CD8-positive, alpha-beta memory T cell (primary cell): ENCODE data around the gene TAS2R60. TPM values are rescaled to one million over a fixed set of nuclear protein-coding genes. Genes with fewer than 3 reads are reported as not detected.

Experiments used
- CTCF ChIA-PET: fragments of 350-600 bp; sonication (Branson Sonifier 250); formaldehyde crosslinking; loops from one replicate; lab custom pipeline; 2021; ENCODE audit warnings: antibody characterized with exemption; lab: Charles Lee
- POLR2A ChIA-PET: fragments of 350-600 bp; sonication (Branson Sonifier 250); formaldehyde crosslinking; loops from one replicate; lab custom pipeline; 2021; ENCODE audit warnings: antibody characterized with exemption; lab: Charles Lee
- DNase-seq, 5 donors: peaks; one replicate each; pipeline versions ENCODE4 v3.0.0 to v3.0.0-alpha.2; 2020 to 2022; ENCODE audit warnings: mixed read lengths in 1 of 5
- H3K27ac ChIP-seq: one replicate; pipeline ENCODE4 v1.7.0; 2013; ENCODE audit warnings: low read depth, mild to moderate bottlenecking, low read length, moderate library complexity
- H3K27me3 ChIP-seq: 2 replicates; pipeline ENCODE4 v1.7.0; 2013; ENCODE audit warnings: low read length, mild to moderate bottlenecking; ENCODE audit not compliant: insufficient read depth, poor library complexity, severe bottlenecking
- H3K36me3 ChIP-seq: 2 replicates; pipeline ENCODE4 v1.7.0; 2013; ENCODE audit warnings: mild to moderate bottlenecking, low read length, moderate library complexity; ENCODE audit not compliant: insufficient read depth
- H3K4me1 ChIP-seq: 2 replicates; pipeline ENCODE4 v1.7.0; 2013; ENCODE audit warnings: mild to moderate bottlenecking, low read length, moderate library complexity; ENCODE audit not compliant: insufficient read depth
- H3K4me3 ChIP-seq: 2 replicates; pipeline ENCODE4 v1.7.0; 2013; ENCODE audit warnings: mild to moderate bottlenecking, low read length
- H3K9me3 ChIP-seq: 2 replicates; pipeline ENCODE4 v1.7.0; 2013; ENCODE audit warnings: mild to moderate bottlenecking, low read length
- H3K27ac Mint-ChIP-seq, 8 donors: one replicate each; pipeline ENCODE4 v1.8.0; 2020 to 2021; ENCODE audit warnings: mixed read lengths in 8 of 8, mild to moderate bottlenecking in 6 of 8, inconsistent platforms in 3 of 8, moderate library complexity in 3 of 8
- H3K27me3 Mint-ChIP-seq, 2 donors: one replicate each; pipeline ENCODE4 v1.8.0; 2020 to 2021; ENCODE audit warnings: mixed read lengths in 2 of 2, mild to moderate bottlenecking in 1 of 2, moderate library complexity in 1 of 2
- H3K36me3 Mint-ChIP-seq, 3 donors: one replicate each; pipeline ENCODE4 v1.8.0; 2020 to 2021; ENCODE audit warnings: mixed read lengths in 3 of 3, inconsistent platforms in 1 of 3, mild to moderate bottlenecking in 1 of 3
- H3K4me1 Mint-ChIP-seq, 3 donors: one replicate each; pipeline ENCODE4 v1.8.0; 2020 to 2021; ENCODE audit warnings: mixed read lengths in 3 of 3, inconsistent platforms in 1 of 3, mild to moderate bottlenecking in 1 of 3
- H3K4me3 Mint-ChIP-seq, 7 donors: one replicate each; pipeline ENCODE4 v1.8.0; 2020 to 2021; ENCODE audit warnings: mixed read lengths in 7 of 7, mild to moderate bottlenecking in 6 of 7, moderate library complexity in 4 of 7, inconsistent platforms in 2 of 7
- H3K9me3 Mint-ChIP-seq, 5 donors: one replicate each; pipeline ENCODE4 v1.8.0; 2020 to 2022; ENCODE audit warnings: mixed read lengths in 5 of 5, mild to moderate bottlenecking in 3 of 5, moderate library complexity in 2 of 5, inconsistent platforms in 1 of 5
- polyA plus RNA-seq: library from polyadenylated mRNA; unstranded; fragments of 300-500 nt; fragmentation: Illumina TruSeq; gene quantifications from one replicate; pipeline ENCODE4 v1.2.3, GENCODE V29; 2021
- total RNA-seq, 2 experiments: library from RNA; stranded (reverse); gene quantifications; one replicate each; pipeline ENCODE4 v1.2.3, GENCODE V29; 2021

Gene TAS2R60
- total and polyA plus RNA-seq, 3 experiments from 2014 or later, result not detected

- peaks cover 0 to 11% (median 0%) of the 10 kb centered on the region in 3 donors for H3K36me3 Mint-ChIP-seq
- CTCF ChIA-PET, result interaction anchor here (1.0 kb wide), 1 partner anchor 18 kb away, joined by 3 read pairs; no protein-coding TSS in a partner anchor
- Histone ChIP-seq H3K27ac (no peak overlapping the region), H3K4me3 (no peak overlapping the region), H3K36me3 (no peaks in the 10 kb centered on the region), H3K4me1 (no peaks in the 10 kb centered on the region), H3K9me3 (no peaks in the 10 kb centered on the region), H3K27me3 (peaks cover 4% of the 10 kb centered on the region)
- H3K27me3 Mint-ChIP-seq, result peaks cover 3 to 5% of the 10 kb centered on the region in 2 donors
- H3K9me3 Mint-ChIP-seq, result no peaks in the 10 kb centered on the region
- peaks cover 0 to 11% (median 9%) of the 10 kb centered on the region in 3 donors for H3K4me1 Mint-ChIP-seq
- no peak overlapping the region for H3K4me3 Mint-ChIP-seq
- no peak for DNase-seq
- H3K27ac Mint-ChIP-seq, result no peak overlapping the region
- POLR2A ChIA-PET, result no interaction called here
These were observed 8.6 kb upstream of the TAS2R60 start for GRCh38 chr7:143434660-143435059.

GRCh38 chr7:143435266-143435665 is 8.0 kb upstream of the TAS2R60 start:
- CTCF ChIA-PET, result interaction anchor here (1.0 kb wide), 1 partner anchor 18 kb away, joined by 3 read pairs; no protein-coding TSS in a partner anchor
- Mint-ChIP-seq H3K27me3 (peaks cover 3 to 5% of the 10 kb centered on the region in 2 donors), H3K36me3 (peaks cover 0 to 9% (median 0%) of the 10 kb centered on the region in 3 donors)

GRCh38 chr7:143436325-143436946 is 6.8 kb upstream of the TAS2R60 start:
- POLR2A ChIA-PET, result no interaction called here
- peaks cover 0 to 8% (median 0%) of the 10 kb centered on the region in 3 donors for H3K36me3 Mint-ChIP-seq
- no peak for DNase-seq
- Histone ChIP-seq H3K36me3 (no peaks in the 10 kb centered on the region), H3K9me3 (no peaks in the 10 kb centered on the region), H3K4me1 (no peaks in the 10 kb centered on the region), H3K27me3 (peaks cover 4% of the 10 kb centered on the region), H3K4me3 (no peak overlapping the region), H3K27ac (no peak overlapping the region)
- no peaks in the 10 kb centered on the region for H3K9me3 Mint-ChIP-seq
- no peak overlapping the region for H3K27ac Mint-ChIP-seq
- CTCF ChIA-PET, result interaction anchor here (1.0 kb wide), 1 partner anchor 196 kb away, joined by 3 read pairs; no protein-coding TSS in a partner anchor
- H3K4me3 Mint-ChIP-seq, result no peak overlapping the region
- peaks cover 0 to 11% (median 9%) of the 10 kb centered on the region in 3 donors for H3K4me1 Mint-ChIP-seq
- peaks cover 0 to 5% of the 10 kb centered on the region in 2 donors for H3K27me3 Mint-ChIP-seq

More at GRCh38 chr7:143435266-143435665, 8.0 kb upstream of the TAS2R60 start:
- POLR2A ChIA-PET, result no interaction called here
- Histone ChIP-seq H3K27me3 (peaks cover 4% of the 10 kb centered on the region), H3K27ac (no peak overlapping the region), H3K36me3 (no peaks in the 10 kb centered on the region), H3K4me3 (no peak overlapping the region), H3K9me3 (no peaks in the 10 kb centered on the region), H3K4me1 (no peaks in the 10 kb centered on the region)
- no peak overlapping the region for H3K27ac Mint-ChIP-seq
- no peak for DNase-seq
- H3K4me1 Mint-ChIP-seq, result peaks cover 0 to 11% (median 9%) of the 10 kb centered on the region in 3 donors
- H3K4me3 Mint-ChIP-seq, result no peak overlapping the region
- H3K9me3 Mint-ChIP-seq, result no peaks in the 10 kb centered on the region

GRCh38 chr7:143437578-143437977 is 5.7 kb upstream of the TAS2R60 start:
- H3K27me3 ChIP-seq, result peaks cover 4% of the 10 kb centered on the region
- no peaks in the 10 kb centered on the region for H3K36me3 ChIP-seq
- no peaks in the 10 kb centered on the region for H3K9me3 Mint-ChIP-seq
- peaks cover 0 to 11% (median 9%) of the 10 kb centered on the region in 3 donors for H3K4me1 Mint-ChIP-seq
- CTCF ChIA-PET, result no interaction called here
- no peaks in the 10 kb centered on the region for H3K4me1 ChIP-seq
- no peak for DNase-seq
- no peak overlapping the region for H3K4me3 Mint-ChIP-seq
- peaks cover 0 to 6% (median 0%) of the 10 kb centered on the region in 3 donors for H3K36me3 Mint-ChIP-seq
- no peak overlapping the region for H3K27ac ChIP-seq
- POLR2A ChIA-PET, result no interaction called here
- no peak overlapping the region for H3K27ac Mint-ChIP-seq
- peaks cover 0 to 5% of the 10 kb centered on the region in 2 donors for H3K27me3 Mint-ChIP-seq
- no peak overlapping the region for H3K4me3 ChIP-seq
- H3K9me3 ChIP-seq, result no peaks in the 10 kb centered on the region

GRCh38 chr7:143439866-143440265 is 3.4 kb upstream of the TAS2R60 start:
- no peak for DNase-seq
- ChIA-PET POLR2A (no interaction called here), CTCF (interaction anchor here (1.0 to 1.4 kb wide), 2 partner anchors 17 to 140 kb away, joined by 3 read pairs; no protein-coding TSS in a partner anchor)
- H3K36me3 Mint-ChIP-seq, result peaks cover 0 to 6% (median 0%) of the 10 kb centered on the region in 3 donors
- no peak overlapping the region for H3K4me3 ChIP-seq
- peaks cover 0 to 5% of the 10 kb centered on the region in 2 donors for H3K27me3 Mint-ChIP-seq
- H3K4me3 Mint-ChIP-seq, result no peak overlapping the region
- H3K27ac Mint-ChIP-seq, result no peak overlapping the region
- H3K27ac ChIP-seq, result no peak overlapping the region
- H3K4me1 ChIP-seq, result no peaks in the 10 kb centered on the region
- H3K9me3 ChIP-seq, result no peaks in the 10 kb centered on the region
- no peaks in the 10 kb centered on the region for H3K36me3 ChIP-seq
- peaks cover 0 to 11% (median 9%) of the 10 kb centered on the region in 3 donors for H3K4me1 Mint-ChIP-seq
- H3K27me3 ChIP-seq, result no peaks in the 10 kb centered on the region
- no peaks in the 10 kb centered on the region for H3K9me3 Mint-ChIP-seq

GRCh38 chr7:143444063-143444782 is 970 bp downstream of the TAS2R60 start:
- H3K9me3 Mint-ChIP-seq, result no peaks in the 10 kb centered on the region
- Histone ChIP-seq H3K9me3 (no peaks in the 10 kb centered on the region), H3K36me3 (no peaks in the 10 kb centered on the region), H3K4me1 (no peaks in the 10 kb centered on the region), H3K4me3 (no peak overlapping the region), H3K27ac (no peak overlapping the region), H3K27me3 (no peaks in the 10 kb centered on the region)
- ChIA-PET CTCF (no interaction called here), POLR2A (no interaction called here)
- H3K27ac Mint-ChIP-seq, result no peak overlapping the region
- H3K27me3 Mint-ChIP-seq, result peaks cover 2 to 3% of the 10 kb centered on the region in 2 donors
- DNase-seq, result no peak
- no peaks in the 10 kb centered on the region for H3K4me1 Mint-ChIP-seq
- no peaks in the 10 kb centered on the region for H3K36me3 Mint-ChIP-seq
- H3K4me3 Mint-ChIP-seq, result no peak overlapping the region

- H3K27me3 Mint-ChIP-seq, result peaks cover 2 to 3% of the 10 kb centered on the region in 2 donors
- H3K4me3 Mint-ChIP-seq, result no peak overlapping the region
- Histone ChIP-seq H3K9me3 (no peaks in the 10 kb centered on the region), H3K27ac (no peak overlapping the region), H3K4me3 (no peak overlapping the region), H3K27me3 (no peaks in the 10 kb centered on the region), H3K36me3 (no peaks in the 10 kb centered on the region), H3K4me1 (no peaks in the 10 kb centered on the region)
- no peak overlapping the region for H3K27ac Mint-ChIP-seq
- ChIA-PET POLR2A (no interaction called here), CTCF (no interaction called here)
- no peak for DNase-seq
- no peaks in the 10 kb centered on the region for H3K9me3 Mint-ChIP-seq
- H3K36me3 Mint-ChIP-seq, result no peaks in the 10 kb centered on the region
- H3K4me1 Mint-ChIP-seq, result no peaks in the 10 kb centered on the region
These were observed 1.5 kb downstream of the TAS2R60 start for GRCh38 chr7:143444785-143445184.

GRCh38 chr7:143447466-143447865 is 4.2 kb downstream of the TAS2R60 start:
- H3K9me3 Mint-ChIP-seq, result no peaks in the 10 kb centered on the region
- no peak overlapping the region for H3K4me3 Mint-ChIP-seq
- Histone ChIP-seq H3K4me1 (no peaks in the 10 kb centered on the region), H3K27me3 (no peaks in the 10 kb centered on the region), H3K4me3 (no peak overlapping the region), H3K36me3 (no peaks in the 10 kb centered on the region), H3K27ac (no peak overlapping the region), H3K9me3 (no peaks in the 10 kb centered on the region)
- no peak for DNase-seq
- no peaks in the 10 kb centered on the region for H3K4me1 Mint-ChIP-seq
- no peaks in the 10 kb centered on the region for H3K36me3 Mint-ChIP-seq
- H3K27me3 Mint-ChIP-seq, result peaks cover 2 to 7% of the 10 kb centered on the region in 2 donors
- POLR2A ChIA-PET, result no interaction called here
- CTCF ChIA-PET, result no interaction called here
- H3K27ac Mint-ChIP-seq, result no peak overlapping the region
